Pancreas (tissue), 10 donors: Measurements from ENCODE around the gene LINGO1. TPM values are rescaled to one million over a fixed set of nuclear protein-coding genes. Genes with fewer than 3 reads are reported as not detected.

Experiments used
- ATAC-seq, 4 donors: fragments of 200-7000 bp; cut with Tn5 transposase; one replicate each; pipeline versions ENCODE4 v1.8.0 to v1.9.1; 2020; ENCODE audit warnings: mild to moderate bottlenecking in 4 of 4, moderate library complexity in 4 of 4
- DNase-seq, 6 donors: peaks; one replicate each; pipeline ENCODE4 v3.0.0-alpha.2; 2020
- FAIRE-seq: peaks from 2 replicates; lab custom pipeline; 2012; peaks lifted over from hg19 to GRCh38; lab: Jason Lieb, UNC
- H3K27ac ChIP-seq, 4 donors: fragments of 200-600 bp; sonication (generic); 1 replicate in 3 of 4; 2 replicates in 1 of 4; pipeline versions ENCODE4 v1.5.0 to v1.8.0; 2020
- H3K27me3 ChIP-seq, 4 donors: fragments of 200-600 bp; one replicate each; pipeline ENCODE4 v1.8.0; 2021
- H3K36me3 ChIP-seq, 3 donors: fragments of 200-600 bp; sonication (generic) in 1 of 3; one replicate each; pipeline versions ENCODE4 v1.5.0 to v1.8.0; 2020 to 2021
- H3K4me1 ChIP-seq, 3 donors: fragments of 200-600 bp; one replicate each; pipeline ENCODE4 v1.8.0; 2021
- H3K4me3 ChIP-seq, 4 donors: fragments of 200-600 bp; sonication (generic) in 2 of 4; one replicate each; pipeline versions ENCODE4 v1.5.0 to v1.8.0; 2020 to 2021
- H3K9me3 ChIP-seq, 4 donors: fragments of 200-600 bp; one replicate each; pipeline ENCODE4 v1.8.0; 2021
- WGBS, 2 donors: extraction: QIAGEN DNeasy Blood & Tissue Kit; methylation state at CpG; one replicate each; pipeline ENCODE4 v1.1.7; 2013; 5-methylcytosine and 5-hydroxymethylcytosine counted together
- intact Hi-C, 3 donors: fragments of 100-400 bp; cut with DNase I; formaldehyde crosslinking; loops; one replicate each; pipeline versions ENCODE4 v1.11.1 to v1.14.2; 2022
- polyA plus RNA-seq, 2 donors: library from polyadenylated mRNA; stranded (reverse); fragments of 200-250 nt; gene quantifications; one replicate each; pipeline ENCODE4 v1.2.3, GENCODE V29; 2013
- total RNA-seq, 6 donors: library from RNA; stranded (reverse); fragmentation: NEBNext Ultra II Directional in 4 of 6; extraction: Animal tissue kit (Norgen Biotek cat#: 25700) in 4 of 6; gene quantifications; one replicate each; pipeline versions ENCODE4 v1.2.1 to v1.2.4, GENCODE V29; 2021 to 2023
- TF ChIP-seq, protein P1 (sequence below), 4 donors: fragments of 200-600 bp; sonication (generic) in 3 of 4; IDR thresholded peaks; one replicate each; pipeline versions ENCODE4 v1.5.0 to v1.8.0; 2021; ENCODE audit warnings: antibody characterized with exemption in 4 of 4
- donor health status: healthy with polysubstance abuse.
- donor health status: DM: no; HTN: no; CAD: no; lungs with moderate emphysema.
- donor health status: DM: no; HTN: no; CAD: no.
- donor health status: control.
- donor health status: control.
- donor health status: Bipolar disorder and iron deficiency.
- donor health status: DM: yes; HTN: yes; CAD: no.
- donor health status: DM: no; HTN: no; CAD: no.
- donor health status: DM: no; HTN: no; CAD: no.
- donor health status: DM: yes; HTN: yes; CAD: no.

Gene LINGO1
- total and polyA plus RNA-seq, 8 donors = 0.80 to 3.0 (median 1.7) TPM

DNA sequence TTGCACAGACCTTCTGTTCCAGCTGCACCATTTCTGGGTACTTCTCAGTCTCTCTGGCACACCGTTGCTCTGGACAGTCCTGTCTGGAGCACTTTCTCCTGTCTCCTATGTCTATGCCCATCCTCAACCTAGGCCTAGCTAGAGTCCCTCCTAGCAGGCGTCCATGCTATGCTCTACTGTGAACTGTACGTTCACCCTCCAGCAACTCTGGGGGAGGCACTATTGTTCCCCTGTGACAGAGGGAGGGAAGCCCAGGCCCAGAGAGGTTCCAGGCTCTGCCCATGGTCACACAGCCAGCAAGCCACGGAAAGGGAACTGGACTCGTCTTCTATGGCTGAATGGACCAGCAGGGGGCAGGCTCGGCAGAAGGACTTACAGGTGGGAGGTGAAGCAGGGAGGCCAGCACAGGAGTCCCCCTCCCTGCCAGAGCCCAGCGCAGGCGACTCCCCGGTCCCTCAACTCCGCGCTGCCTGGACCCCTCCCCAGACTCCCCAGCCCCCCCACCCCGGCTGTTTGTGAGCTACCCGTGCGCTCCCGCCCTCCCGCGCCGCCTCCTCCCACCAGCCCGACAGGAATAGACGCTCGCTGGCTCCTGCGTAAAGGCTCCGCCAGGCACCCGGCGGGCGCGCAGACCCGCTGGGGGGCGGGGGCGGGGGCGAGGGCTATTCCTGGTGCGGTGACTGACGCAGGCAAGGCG lies 1.7 kb upstream of the LINGO1 start:
- ATAC-seq = peak; percentile 57 to 68 (median 62)
- Histone ChIP-seq H3K4me3 (peak overlapping the region in 2 of 4 donors; percentile 28 to 33), H3K27me3 (no peaks in the 10 kb centered on the region), H3K36me3 (no peaks in the 10 kb centered on the region), H3K4me1 (peaks cover 0 to 4% (median 0%) of the 10 kb centered on the region in 3 donors), H3K9me3 (no peaks in the 10 kb centered on the region), H3K27ac (no peak overlapping the region)
- 4% methylated on average over 30 to 34 of the region's 34 CpGs for WGBS, 2 donors
- no peak for FAIRE-seq
- TF ChIP-seq, protein P1, sequence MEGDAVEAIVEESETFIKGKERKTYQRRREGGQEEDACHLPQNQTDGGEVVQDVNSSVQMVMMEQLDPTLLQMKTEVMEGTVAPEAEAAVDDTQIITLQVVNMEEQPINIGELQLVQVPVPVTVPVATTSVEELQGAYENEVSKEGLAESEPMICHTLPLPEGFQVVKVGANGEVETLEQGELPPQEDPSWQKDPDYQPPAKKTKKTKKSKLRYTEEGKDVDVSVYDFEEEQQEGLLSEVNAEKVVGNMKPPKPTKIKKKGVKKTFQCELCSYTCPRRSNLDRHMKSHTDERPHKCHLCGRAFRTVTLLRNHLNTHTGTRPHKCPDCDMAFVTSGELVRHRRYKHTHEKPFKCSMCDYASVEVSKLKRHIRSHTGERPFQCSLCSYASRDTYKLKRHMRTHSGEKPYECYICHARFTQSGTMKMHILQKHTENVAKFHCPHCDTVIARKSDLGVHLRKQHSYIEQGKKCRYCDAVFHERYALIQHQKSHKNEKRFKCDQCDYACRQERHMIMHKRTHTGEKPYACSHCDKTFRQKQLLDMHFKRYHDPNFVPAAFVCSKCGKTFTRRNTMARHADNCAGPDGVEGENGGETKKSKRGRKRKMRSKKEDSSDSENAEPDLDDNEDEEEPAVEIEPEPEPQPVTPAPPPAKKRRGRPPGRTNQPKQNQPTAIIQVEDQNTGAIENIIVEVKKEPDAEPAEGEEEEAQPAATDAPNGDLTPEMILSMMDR (IDR thresholded peaks at IDR 0.05) = peak; percentile 27 to 46 (median 31)
- intact Hi-C loops = loop anchor here in 1 of 3 donors (10.0 kb wide), 1 partner anchor 190 kb away; no protein-coding TSS in a partner anchor
- peak; percentile 55 to 86 (median 76) for DNase-seq

GRCh38 chr15:77633913-77634265 lies 1.2 kb upstream of the LINGO1 start:
- Histone ChIP-seq H3K36me3 (no peaks in the 10 kb centered on the region), H3K4me1 (peaks cover 0 to 4% (median 0%) of the 10 kb centered on the region in 3 donors), H3K9me3 (no peaks in the 10 kb centered on the region), H3K27me3 (no peaks in the 10 kb centered on the region), H3K4me3 (peak overlapping the region in 1 of 4 donors; percentile 68), H3K27ac (no peak overlapping the region)
- DNase-seq (peak in 1 of 6 donors; percentile 55), FAIRE-seq (no peak), ATAC-seq (no peak)
- WGBS, 2 donors = 16 to 19% methylated on average over 9 of the region's 9 CpGs
- intact Hi-C loops = loop anchor here in 1 of 3 donors (10.0 kb wide), 1 partner anchor 191 kb away; no protein-coding TSS in a partner anchor
- TF ChIP-seq, protein P1 (IDR thresholded peaks at IDR 0.05) = no peak

GRCh38 chr15:77633134-77633912 lies 611 bp upstream of the LINGO1 start:
- no peaks in the 10 kb centered on the region for H3K36me3 ChIP-seq
- no peaks in the 10 kb centered on the region for H3K27me3 ChIP-seq
- peak; percentile 95 to 99 (median 96) for ATAC-seq
- FAIRE-seq = no peak
- WGBS, 2 donors = 0% methylated on average over 47 to 55 of the region's 55 CpGs
- TF ChIP-seq, protein P1 (IDR thresholded peaks at IDR 0.05) = peak; percentile 100
- H3K4me1 ChIP-seq = peaks cover 0 to 4% (median 0%) of the 10 kb centered on the region in 3 donors
- H3K9me3 ChIP-seq = no peaks in the 10 kb centered on the region
- peak overlapping the region; percentile 26 to 68 (median 46) for H3K4me3 ChIP-seq
- peak; percentile 80 to 98 (median 92) for DNase-seq
- no peak overlapping the region for H3K27ac ChIP-seq
- intact Hi-C loops = loop anchor here in 1 of 3 donors (10.0 kb wide), 1 partner anchor 191 kb away; no protein-coding TSS in a partner anchor

DNA sequence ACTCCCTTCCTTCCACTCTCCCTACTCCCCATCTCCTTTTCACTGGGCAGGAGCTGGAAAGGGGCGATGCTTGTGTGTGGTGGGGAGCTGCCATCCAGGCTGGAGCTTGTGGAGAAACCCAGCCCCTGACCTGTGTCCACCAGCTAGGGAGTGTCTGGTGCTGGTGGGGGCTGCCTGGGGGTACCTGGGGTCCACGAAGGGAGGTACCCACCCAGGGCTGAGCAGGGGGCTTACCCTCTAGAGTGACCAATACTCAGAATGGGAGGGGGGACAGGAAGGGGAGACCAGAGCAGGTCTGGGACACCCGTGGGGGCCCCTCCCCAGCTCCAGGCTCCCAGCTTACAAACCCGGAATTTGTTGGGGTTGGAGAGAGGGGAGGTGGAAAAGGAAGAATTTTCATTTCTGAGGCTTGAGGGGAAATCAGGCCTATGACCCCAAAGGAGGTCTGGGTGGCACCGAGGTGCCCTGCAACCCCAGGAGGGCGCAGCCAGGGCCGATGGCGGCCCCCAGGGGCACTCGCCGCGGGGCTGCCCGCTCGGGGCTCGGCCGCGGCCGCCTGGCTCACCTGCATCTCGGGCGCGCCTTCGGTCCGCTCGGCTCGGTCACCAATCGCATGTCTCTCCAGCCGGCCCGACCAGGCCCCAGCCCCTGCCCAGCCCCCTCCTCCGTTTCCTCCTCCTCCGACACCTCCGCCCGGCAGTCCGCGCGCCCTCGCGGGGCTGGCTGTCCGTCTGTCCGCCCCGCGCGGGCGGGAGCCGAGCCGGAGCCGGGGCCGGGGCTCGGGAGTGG lies 773 bp downstream of the LINGO1 start:
- peak in 5 of 6 donors; percentile 27 to 85 (median 55) for DNase-seq
- WGBS, 2 donors = 4 to 5% methylated on average over 27 to 47 of the region's 47 CpGs
- Histone ChIP-seq H3K4me3 (peak overlapping the region in 3 of 4 donors; percentile 19 to 60 (median 56)), H3K9me3 (no peaks in the 10 kb centered on the region), H3K27ac (no peak overlapping the region), H3K4me1 (peaks cover 0 to 4% (median 0%) of the 10 kb centered on the region in 3 donors), H3K27me3 (no peaks in the 10 kb centered on the region), H3K36me3 (no peaks in the 10 kb centered on the region)
- intact Hi-C loops = loop anchor here in 1 of 3 donors (10.0 kb wide), 1 partner anchor 193 kb away; no protein-coding TSS in a partner anchor
- ATAC-seq = peak in 1 of 4 donors; percentile 2
- FAIRE-seq = no peak
- TF ChIP-seq, protein P1 (IDR thresholded peaks at IDR 0.05) = no peak
